Pancreas (tissue), 10 donors: Measurements from ENCODE around the gene PROM2. TPM values are rescaled to one million over a fixed set of nuclear protein-coding genes. Genes with fewer than 3 reads are reported as not detected.

ENCODE experiments used
- ATAC-seq, 4 donors: fragments of 200-7000 bp; cut with Tn5 transposase; one replicate each; pipeline versions ENCODE4 v1.8.0 to v1.9.1; 2020; ENCODE audit warnings: mild to moderate bottlenecking in 4 of 4, moderate library complexity in 4 of 4
- DNase-seq, 6 donors: peaks; one replicate each; pipeline ENCODE4 v3.0.0-alpha.2; 2020
- FAIRE-seq: peaks from 2 replicates; lab custom pipeline; 2012; peaks lifted over from hg19 to GRCh38; lab: Jason Lieb, UNC
- H3K27ac ChIP-seq, 4 donors: fragments of 200-600 bp; sonication (generic); 1 replicate in 3 of 4; 2 replicates in 1 of 4; pipeline versions ENCODE4 v1.5.0 to v1.8.0; 2020
- H3K27me3 ChIP-seq, 4 donors: fragments of 200-600 bp; one replicate each; pipeline ENCODE4 v1.8.0; 2021
- H3K36me3 ChIP-seq, 3 donors: fragments of 200-600 bp; sonication (generic) in 1 of 3; one replicate each; pipeline versions ENCODE4 v1.5.0 to v1.8.0; 2020 to 2021
- H3K4me1 ChIP-seq, 3 donors: fragments of 200-600 bp; one replicate each; pipeline ENCODE4 v1.8.0; 2021
- H3K4me3 ChIP-seq, 4 donors: fragments of 200-600 bp; sonication (generic) in 2 of 4; one replicate each; pipeline versions ENCODE4 v1.5.0 to v1.8.0; 2020 to 2021
- H3K9me3 ChIP-seq, 4 donors: fragments of 200-600 bp; one replicate each; pipeline ENCODE4 v1.8.0; 2021
- WGBS, 2 donors: extraction: QIAGEN DNeasy Blood & Tissue Kit; methylation state at CpG; one replicate each; pipeline ENCODE4 v1.1.7; 2013; 5-methylcytosine and 5-hydroxymethylcytosine counted together
- intact Hi-C, 3 donors: fragments of 100-400 bp; cut with DNase I; formaldehyde crosslinking; loops; one replicate each; pipeline versions ENCODE4 v1.11.1 to v1.14.2; 2022
- polyA plus RNA-seq, 2 donors: library from polyadenylated mRNA; stranded (reverse); fragments of 200-250 nt; gene quantifications; one replicate each; pipeline ENCODE4 v1.2.3, GENCODE V29; 2013
- total RNA-seq, 6 donors: library from RNA; stranded (reverse); fragmentation: NEBNext Ultra II Directional in 4 of 6; extraction: Animal tissue kit (Norgen Biotek cat#: 25700) in 4 of 6; gene quantifications; one replicate each; pipeline versions ENCODE4 v1.2.1 to v1.2.4, GENCODE V29; 2021 to 2023
- TF ChIP-seq, protein P1 (sequence below), 4 donors: fragments of 200-600 bp; sonication (generic) in 3 of 4; IDR thresholded peaks; one replicate each; pipeline versions ENCODE4 v1.5.0 to v1.8.0; 2021; ENCODE audit warnings: antibody characterized with exemption in 4 of 4
- donor health status: healthy with polysubstance abuse.
- donor health status: DM: no; HTN: no; CAD: no; lungs with moderate emphysema.
- donor health status: DM: no; HTN: no; CAD: no.
- donor health status: control.
- donor health status: control.
- donor health status: Bipolar disorder and iron deficiency.
- donor health status: DM: yes; HTN: yes; CAD: no.
- donor health status: DM: no; HTN: no; CAD: no.
- donor health status: DM: no; HTN: no; CAD: no.
- donor health status: DM: yes; HTN: yes; CAD: no.

The PROM2 gene
- total and polyA plus RNA-seq, 8 donors, result 8.3 to 20.4 (median 12.5) TPM

DNA sequence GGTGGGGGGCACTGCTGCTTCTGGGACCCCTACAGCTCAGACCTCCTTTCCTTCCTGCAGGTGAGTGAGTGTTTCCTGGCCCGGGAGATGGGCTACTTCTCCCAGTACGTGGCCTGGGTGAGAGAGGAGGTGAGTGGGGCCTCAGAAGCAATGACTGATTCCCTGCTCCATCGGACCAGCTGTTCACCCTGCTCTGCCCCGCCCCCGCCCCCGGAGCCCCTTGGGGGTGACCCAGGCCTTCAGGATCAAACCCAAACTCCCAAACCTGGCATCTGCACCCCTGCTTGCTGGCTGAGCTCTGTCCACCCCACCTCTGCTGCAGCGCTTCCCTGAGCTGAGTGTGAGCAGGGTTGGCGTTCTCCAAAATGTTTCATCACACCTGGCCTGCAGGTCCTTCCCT, 13.1 kb downstream of the PROM2 start:
- Histone ChIP-seq H3K27ac (no peak overlapping the region), H3K27me3 (no peaks in the 10 kb centered on the region), H3K4me1 (peaks cover 0 to 1% (median 0%) of the 10 kb centered on the region in 3 donors), H3K4me3 (no peak overlapping the region), H3K9me3 (no peaks in the 10 kb centered on the region), H3K36me3 (peaks cover 0 to 7% (median 0%) of the 10 kb centered on the region in 3 donors)
- no peak for FAIRE-seq
- 91 to 94% methylated on average over 8 of the region's 8 CpGs for WGBS, 2 donors
- TF ChIP-seq, protein P1, sequence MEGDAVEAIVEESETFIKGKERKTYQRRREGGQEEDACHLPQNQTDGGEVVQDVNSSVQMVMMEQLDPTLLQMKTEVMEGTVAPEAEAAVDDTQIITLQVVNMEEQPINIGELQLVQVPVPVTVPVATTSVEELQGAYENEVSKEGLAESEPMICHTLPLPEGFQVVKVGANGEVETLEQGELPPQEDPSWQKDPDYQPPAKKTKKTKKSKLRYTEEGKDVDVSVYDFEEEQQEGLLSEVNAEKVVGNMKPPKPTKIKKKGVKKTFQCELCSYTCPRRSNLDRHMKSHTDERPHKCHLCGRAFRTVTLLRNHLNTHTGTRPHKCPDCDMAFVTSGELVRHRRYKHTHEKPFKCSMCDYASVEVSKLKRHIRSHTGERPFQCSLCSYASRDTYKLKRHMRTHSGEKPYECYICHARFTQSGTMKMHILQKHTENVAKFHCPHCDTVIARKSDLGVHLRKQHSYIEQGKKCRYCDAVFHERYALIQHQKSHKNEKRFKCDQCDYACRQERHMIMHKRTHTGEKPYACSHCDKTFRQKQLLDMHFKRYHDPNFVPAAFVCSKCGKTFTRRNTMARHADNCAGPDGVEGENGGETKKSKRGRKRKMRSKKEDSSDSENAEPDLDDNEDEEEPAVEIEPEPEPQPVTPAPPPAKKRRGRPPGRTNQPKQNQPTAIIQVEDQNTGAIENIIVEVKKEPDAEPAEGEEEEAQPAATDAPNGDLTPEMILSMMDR (IDR thresholded peaks at IDR 0.05), result no peak
- ATAC-seq, result no peak
- DNase-seq, result peak in 1 of 6 donors; percentile 34
- intact Hi-C loops, result no loop called here

DNA sequence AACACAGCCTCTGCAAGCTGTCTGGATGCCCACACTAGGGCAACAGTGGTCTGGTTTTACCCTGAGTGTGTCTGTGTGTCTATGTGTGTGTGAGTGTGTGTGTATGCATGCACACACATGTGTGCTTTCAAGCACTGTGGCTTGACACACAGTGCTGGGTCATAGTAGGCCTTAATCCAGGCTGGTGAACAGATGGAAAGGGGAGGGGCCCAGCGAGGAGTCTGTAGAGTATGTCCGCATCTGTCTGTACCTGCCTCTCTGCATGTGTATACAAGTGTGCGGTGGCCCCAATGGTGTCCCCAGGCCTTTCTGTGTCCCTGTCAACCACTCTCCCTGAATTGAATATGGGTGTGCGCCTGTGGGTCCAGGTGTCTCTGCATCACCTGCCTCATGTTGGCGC, 13.6 kb downstream of the PROM2 start:
- Histone ChIP-seq H3K4me3 (no peak overlapping the region), H3K36me3 (peaks cover 0 to 6% (median 0%) of the 10 kb centered on the region in 3 donors), H3K27ac (no peak overlapping the region), H3K27me3 (no peaks in the 10 kb centered on the region), H3K9me3 (no peaks in the 10 kb centered on the region), H3K4me1 (peaks cover 0 to 6% (median 0%) of the 10 kb centered on the region in 3 donors)
- intact Hi-C loops, result no loop called here
- FAIRE-seq, result no peak
- DNase-seq, result no peak
- TF ChIP-seq, protein P1 (IDR thresholded peaks at IDR 0.05), result no peak
- WGBS, 2 donors, result 88 to 92% methylated on average over 5 of the region's 5 CpGs
- ATAC-seq, result no peak

DNA sequence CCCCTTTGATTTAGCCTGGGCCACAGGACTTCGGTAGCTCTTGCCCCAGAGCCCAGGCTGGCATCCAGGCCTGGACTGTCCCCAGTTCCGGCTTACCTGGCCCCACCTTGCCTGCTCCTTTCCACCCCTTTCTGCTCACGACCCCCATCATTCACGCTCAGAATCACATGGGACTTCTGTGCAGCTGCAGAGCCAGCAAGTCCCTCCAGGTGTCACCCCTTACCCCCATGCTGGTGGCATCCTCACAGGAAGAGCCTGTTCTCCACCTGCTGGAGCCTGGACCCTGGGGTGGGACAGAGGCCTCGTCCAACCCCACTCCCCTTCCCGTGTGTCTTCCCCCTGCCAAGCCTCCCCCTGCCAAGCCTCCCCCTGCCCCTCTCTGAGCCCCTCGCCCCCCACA, 15.0 kb downstream of the PROM2 start:
- 83 to 89% methylated on average over 7 of the region's 7 CpGs for WGBS, 2 donors
- FAIRE-seq (no peak), DNase-seq (no peak), ATAC-seq (peak in 1 of 4 donors; percentile 24)
- no peaks in the 10 kb centered on the region for H3K27me3 ChIP-seq
- intact Hi-C loops, result no loop called here
- H3K9me3 ChIP-seq, result no peaks in the 10 kb centered on the region
- TF ChIP-seq, protein P1 (IDR thresholded peaks at IDR 0.05), result no peak
- H3K4me3 ChIP-seq, result no peak overlapping the region
- H3K27ac ChIP-seq, result no peak overlapping the region
- peaks cover 0 to 6% (median 0%) of the 10 kb centered on the region in 3 donors for H3K36me3 ChIP-seq
- H3K4me1 ChIP-seq, result peaks cover 0 to 18% (median 0%) of the 10 kb centered on the region in 3 donors

DNA sequence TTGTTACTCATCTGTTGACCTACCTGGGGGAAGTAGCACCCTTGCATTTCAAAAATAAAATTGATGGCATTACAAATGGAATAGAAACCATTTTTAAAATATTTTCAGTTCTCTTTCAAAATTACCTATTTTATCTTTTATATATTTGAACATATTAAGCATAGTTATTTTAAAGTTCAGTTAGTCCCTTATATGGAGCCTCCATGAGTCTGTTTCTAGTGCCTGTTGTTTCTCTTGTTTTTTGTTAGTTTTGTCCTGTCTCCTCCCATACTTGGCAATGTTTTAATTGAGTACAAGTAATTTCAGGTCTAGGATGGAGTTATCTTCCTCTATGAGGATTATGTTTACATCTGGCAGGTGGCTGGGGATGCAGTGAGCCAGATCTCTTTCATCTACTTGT, 17.0 kb downstream of the PROM2 start:
- intact Hi-C loops, result no loop called here
- no peaks in the 10 kb centered on the region for H3K9me3 ChIP-seq
- no peaks in the 10 kb centered on the region for H3K27me3 ChIP-seq
- H3K4me3 ChIP-seq, result no peak overlapping the region
- no peak for ATAC-seq
- no peak for FAIRE-seq
- DNase-seq, result no peak
- TF ChIP-seq, protein P1 (IDR thresholded peaks at IDR 0.05), result no peak
- no peak overlapping the region for H3K27ac ChIP-seq
- peaks cover 0 to 20% (median 0%) of the 10 kb centered on the region in 3 donors for H3K4me1 ChIP-seq
- H3K36me3 ChIP-seq, result peaks cover 0 to 6% (median 0%) of the 10 kb centered on the region in 3 donors

DNA sequence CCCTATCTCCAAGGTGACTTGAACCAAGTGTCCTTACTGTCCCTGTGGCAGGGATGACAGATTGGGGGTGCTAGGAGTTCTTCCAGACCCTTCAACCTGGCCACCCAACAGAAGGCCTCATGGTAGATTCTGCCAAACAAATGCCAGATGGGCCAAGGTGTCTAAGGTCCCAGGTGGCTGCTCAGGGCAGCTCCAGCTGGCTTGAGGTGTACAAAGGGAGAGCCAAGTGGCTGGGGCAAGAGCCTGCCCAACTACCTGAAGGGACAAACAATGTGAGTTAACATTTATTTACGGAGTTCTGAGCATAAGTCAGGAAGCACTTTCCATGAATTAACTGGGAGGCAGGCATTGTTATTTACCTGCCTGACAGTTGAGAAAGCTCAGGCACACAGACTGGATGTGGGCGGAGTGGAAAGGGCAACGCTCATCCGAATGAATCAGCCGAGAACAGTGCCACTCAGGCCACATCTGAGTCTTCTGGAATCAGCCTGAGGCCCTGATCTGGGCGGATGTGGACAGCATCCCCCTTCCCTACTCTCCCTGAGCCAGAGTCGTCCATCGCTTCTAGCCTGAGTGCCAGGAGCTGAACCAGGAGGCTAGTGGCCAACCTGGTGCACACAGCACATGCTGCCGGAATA, 18.5 kb downstream of the PROM2 start:
- TF ChIP-seq, protein P1 (IDR thresholded peaks at IDR 0.05), result no peak
- Histone ChIP-seq H3K4me1 (peaks cover 0 to 27% (median 0%) of the 10 kb centered on the region in 3 donors), H3K27me3 (no peaks in the 10 kb centered on the region), H3K4me3 (no peak overlapping the region), H3K36me3 (peaks cover 0 to 4% (median 0%) of the 10 kb centered on the region in 3 donors), H3K9me3 (no peaks in the 10 kb centered on the region), H3K27ac (peak overlapping the region; percentile 1 to 51 (median 38))
- FAIRE-seq, result no peak
- intact Hi-C loops, result no loop called here
- 68 to 72% methylated on average over 9 of the region's 9 CpGs for WGBS, 2 donors
- DNase-seq, result peak in 2 of 6 donors; percentile 45 to 47
- peak; percentile 28 to 60 (median 42) for ATAC-seq
